Thoracic aorta (tissue), 2 donors: ENCODE measurements around the gene SERTAD2. TPM values are rescaled to one million over a fixed set of nuclear protein-coding genes. Genes with fewer than 3 reads are reported as not detected.
A peak's percentile ranks its signal among the peaks of the same experiment; 100 is the strongest.

Source experiments
- ATAC-seq: fragments of 150-250 bp; one replicate; pipeline ENCODE4 v1.8.0; 2017; ENCODE audit warnings: low read depth; ENCODE audit not compliant: insufficient number of reproducible peaks, low FRiP score
- DNase-seq: peaks from one replicate; pipeline ENCODE4 v3.0.0-alpha.2; 2020; ENCODE audit warnings: low spot score
- H3K27ac ChIP-seq, 2 donors: fragments of 200-600 bp; sonication (generic); 1 replicate in 1 of 2; 2 replicates in 1 of 2; pipeline ENCODE4 v1.5.1; 2016; ENCODE audit warnings: mild to moderate bottlenecking in 2 of 2, moderate library complexity in 2 of 2
- H3K27me3 ChIP-seq: fragments of 200-600 bp; sonication (generic); replicated peaks from 2 replicates; pipeline ENCODE4 v1.6.0; 2016; ENCODE audit warnings: mild to moderate bottlenecking; ENCODE audit not compliant: insufficient read depth
- H3K36me3 ChIP-seq: fragments of 200-600 bp; sonication (generic); one replicate; pipeline ENCODE4 v1.5.1; 2016
- H3K4me1 ChIP-seq, 2 donors: fragments of 200-600 bp; sonication (generic); 1 replicate in 1 of 2; 2 replicates in 1 of 2; pipeline versions ENCODE4 v1.5.1 to v1.6.0; 2016; ENCODE audit warnings: low read depth in 2 of 2, mild to moderate bottlenecking in 1 of 2; ENCODE audit not compliant: control insufficient read depth in 1 of 2
- H3K4me3 ChIP-seq: fragments of 200-600 bp; sonication (generic); 2 replicates; pipeline ENCODE4 v1.5.1; 2016; ENCODE audit warnings: mild to moderate bottlenecking
- H3K9me3 ChIP-seq: fragments of 200-600 bp; sonication (generic); 2 replicates; pipeline ENCODE4 v1.5.1; 2016
- total RNA-seq, 2 donors: library from RNA; depleted of rRNA; stranded (reverse); fragments of >200 nt; gene quantifications; one replicate each; pipeline versions ENCODE4 v1.1.0 to v1.2.3, GENCODE V29; 2016
- TF ChIP-seq, protein P1 (sequence below): fragments of 200-600 bp; sonication (generic); IDR thresholded peaks from one replicate; pipeline ENCODE4 v1.5.1; 2019; ENCODE audit warnings: antibody characterized with exemption

Gene SERTAD2
- total RNA-seq, 2 donors from 2014 or later, result 17.9 to 31.9 TPM

DNA sequence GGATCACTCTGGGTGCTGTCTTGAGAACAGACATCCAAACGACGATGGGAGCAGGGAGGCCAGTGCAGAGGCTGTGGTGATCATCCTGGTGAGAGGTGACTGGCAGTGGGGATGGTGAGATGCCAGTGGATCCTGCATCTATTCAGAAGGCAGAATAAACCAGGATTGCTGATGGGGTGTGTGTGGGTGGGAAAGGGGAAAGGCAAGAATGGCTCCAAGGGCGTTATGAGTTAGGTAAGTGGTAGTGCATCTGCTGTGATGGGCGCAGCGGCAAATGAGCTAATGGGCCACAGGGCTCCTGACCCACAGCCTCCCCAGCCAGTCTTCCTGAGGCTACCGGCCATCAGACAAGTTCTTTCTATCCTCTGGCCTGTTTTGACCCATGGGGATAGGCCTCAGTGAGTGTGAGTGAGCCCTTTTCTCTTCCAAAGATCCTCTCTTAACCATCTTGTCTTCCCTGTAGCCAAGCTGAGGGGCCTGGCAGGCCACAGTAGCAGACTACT lies 29.6 kb downstream of the SERTAD2 start:
- no peaks in the 10 kb centered on the region for H3K9me3 ChIP-seq
- ATAC-seq, result no peak
- TF ChIP-seq, protein P1, sequence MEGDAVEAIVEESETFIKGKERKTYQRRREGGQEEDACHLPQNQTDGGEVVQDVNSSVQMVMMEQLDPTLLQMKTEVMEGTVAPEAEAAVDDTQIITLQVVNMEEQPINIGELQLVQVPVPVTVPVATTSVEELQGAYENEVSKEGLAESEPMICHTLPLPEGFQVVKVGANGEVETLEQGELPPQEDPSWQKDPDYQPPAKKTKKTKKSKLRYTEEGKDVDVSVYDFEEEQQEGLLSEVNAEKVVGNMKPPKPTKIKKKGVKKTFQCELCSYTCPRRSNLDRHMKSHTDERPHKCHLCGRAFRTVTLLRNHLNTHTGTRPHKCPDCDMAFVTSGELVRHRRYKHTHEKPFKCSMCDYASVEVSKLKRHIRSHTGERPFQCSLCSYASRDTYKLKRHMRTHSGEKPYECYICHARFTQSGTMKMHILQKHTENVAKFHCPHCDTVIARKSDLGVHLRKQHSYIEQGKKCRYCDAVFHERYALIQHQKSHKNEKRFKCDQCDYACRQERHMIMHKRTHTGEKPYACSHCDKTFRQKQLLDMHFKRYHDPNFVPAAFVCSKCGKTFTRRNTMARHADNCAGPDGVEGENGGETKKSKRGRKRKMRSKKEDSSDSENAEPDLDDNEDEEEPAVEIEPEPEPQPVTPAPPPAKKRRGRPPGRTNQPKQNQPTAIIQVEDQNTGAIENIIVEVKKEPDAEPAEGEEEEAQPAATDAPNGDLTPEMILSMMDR, result no peak

GRCh38 chr2:64623242-64623850 lies 30.4 kb downstream of the SERTAD2 start:
- no peak overlapping the region for H3K27ac ChIP-seq
- TF ChIP-seq, protein P1, result no peak
- ATAC-seq, result no peak
- H3K27me3 ChIP-seq, result no peaks in the 10 kb centered on the region
- H3K36me3 ChIP-seq, result no peaks in the 10 kb centered on the region
- no peak overlapping the region for H3K4me3 ChIP-seq
- no peaks in the 10 kb centered on the region for H3K9me3 ChIP-seq
- no peaks in the 10 kb centered on the region for H3K4me1 ChIP-seq
- DNase-seq, result no peak

More for the DNA sequence above, 29.6 kb downstream of the SERTAD2 start:
- H3K4me3 ChIP-seq, result no peak overlapping the region
- H3K27ac ChIP-seq, result no peak overlapping the region
- no peaks in the 10 kb centered on the region for H3K36me3 ChIP-seq
- no peaks in the 10 kb centered on the region for H3K4me1 ChIP-seq
- no peak for DNase-seq
- H3K27me3 ChIP-seq, result no peaks in the 10 kb centered on the region

GRCh38 chr2:64622443-64623241 lies 31.1 kb downstream of the SERTAD2 start:
- ATAC-seq (no peak), DNase-seq (no peak)
- Histone ChIP-seq H3K4me3 (no peak overlapping the region), H3K27ac (no peak overlapping the region), H3K36me3 (no peaks in the 10 kb centered on the region), H3K9me3 (no peaks in the 10 kb centered on the region), H3K4me1 (no peaks in the 10 kb centered on the region), H3K27me3 (no peaks in the 10 kb centered on the region)
- TF ChIP-seq, protein P1, result peak; percentile 25

- H3K27ac ChIP-seq, result no peak overlapping the region
- no peaks in the 10 kb centered on the region for H3K9me3 ChIP-seq
- H3K36me3 ChIP-seq, result no peaks in the 10 kb centered on the region
- no peaks in the 10 kb centered on the region for H3K4me1 ChIP-seq
- H3K4me3 ChIP-seq, result no peak overlapping the region
- no peak for DNase-seq
- ATAC-seq, result no peak
- no peaks in the 10 kb centered on the region for H3K27me3 ChIP-seq
- TF ChIP-seq, protein P1, result no peak
Measured at GRCh38 chr2:64620661-64621060, 33.1 kb downstream of the SERTAD2 start.

DNA sequence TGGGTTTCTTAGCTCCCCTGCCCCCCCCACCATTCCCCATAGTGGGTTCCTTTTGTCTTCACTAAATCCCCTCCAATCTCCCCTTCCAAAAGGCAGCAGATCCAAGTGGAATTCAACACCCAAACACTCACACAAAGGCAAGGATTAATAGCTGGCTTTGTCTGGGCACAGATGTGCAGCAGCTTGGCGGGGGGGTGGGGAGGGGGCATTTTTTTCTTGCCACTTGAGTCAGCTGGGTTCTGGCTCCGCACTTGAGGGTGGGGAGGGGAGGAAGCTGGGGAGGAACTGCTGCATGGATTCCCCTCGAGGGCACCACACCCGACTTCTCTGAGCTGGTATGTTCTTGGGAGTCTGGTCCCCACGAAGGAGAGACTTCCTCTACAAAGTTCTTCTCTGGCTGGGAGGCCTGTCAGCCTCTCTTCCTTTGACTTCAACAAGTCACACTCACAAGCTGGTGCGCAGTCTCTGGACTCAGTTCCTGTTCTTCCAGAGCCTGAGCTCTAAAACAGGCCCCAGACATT lies 36.0 kb downstream of the SERTAD2 start:
- TF ChIP-seq, protein P1, result no peak
- ATAC-seq, result no peak

More for the DNA sequence above, 36.0 kb downstream of the SERTAD2 start:
- no peaks in the 10 kb centered on the region for H3K4me1 ChIP-seq
- H3K27ac ChIP-seq, result no peak overlapping the region
- H3K36me3 ChIP-seq, result no peaks in the 10 kb centered on the region
- no peaks in the 10 kb centered on the region for H3K27me3 ChIP-seq
- H3K9me3 ChIP-seq, result no peaks in the 10 kb centered on the region
- DNase-seq, result no peak
- no peak overlapping the region for H3K4me3 ChIP-seq
